A549 treated with dexamethasone at 1 μM for 4 hours (cell line): Measurements from ENCODE around the gene YY1AP1. TPM values are rescaled to one million over a fixed set of nuclear protein-coding genes. Genes with fewer than 3 reads are reported as not detected.

Experiments used
- total RNA-seq: library from RNA; stranded (reverse); fragments of 200-300 nt; extraction: Qiagen RNA extraction; gene quantifications from 5 replicates; pipeline ENCODE4 v1.2.3, GENCODE V29; 2022

Gene YY1AP1
- total RNA-seq, result 43.9 to 48.2 TPM (median 47.6 TPM) in 5 replicates

GRCh38 chr1:155688324-155689080, at the start of gene YY1AP1:
Gene YY1AP1 (minus strand): TSS chr1:155688774. CDS start chr1:155680436, 8,338 bp downstream.

GRCh38 chr1:155689081-155689607, 570 bp upstream of the YY1AP1 start, which contains the start of gene DAP3:
Gene DAP3 (plus strand): TSS chr1:155689091. CDS start chr1:155709780, 20,689 bp downstream.

GRCh38 chr1:155609515-155610256, 78.9 kb downstream of the YY1AP1 start, which contains the start of gene MSTO1:
Gene MSTO1 (plus strand): TSS chr1:155610218. CDS start chr1:155610249, 31 bp downstream.

Other genes with a start within 250 kb of the YY1AP1 start
- 8.6 to 14.0 TPM (median 11.3 TPM) in 5 replicates for gene ASH1L, start 126.0 kb downstream of the YY1AP1 start, total RNA-seq
- gene MSTO1, start 78.6 kb downstream of the YY1AP1 start, total RNA-seq, result 34.9 to 42.4 TPM (median 39.8 TPM) in 5 replicates
- 110 to 146 TPM (median 115 TPM) in 5 replicates for gene DAP3, start 317 bp upstream of the YY1AP1 start, total RNA-seq
- gene GON4L, start 168.4 kb upstream of the YY1AP1 start, total RNA-seq, result 12.2 to 15.6 TPM (median 14.5 TPM) in 5 replicates
- gene SYT11, start 170.8 kb upstream of the YY1AP1 start, total RNA-seq, result 1.1 to 1.5 TPM (median 1.5 TPM) in 5 replicates
- 19.0 to 23.3 TPM (median 19.9 TPM) in 5 replicates for gene RIT1, start 222.6 kb upstream of the YY1AP1 start, total RNA-seq
- 12.2 to 25.9 TPM (median 21.4 TPM) in 5 replicates for gene KHDC4, start 245.6 kb upstream of the YY1AP1 start, total RNA-seq